Esophagus muscularis mucosa (tissue), 4 donors: ENCODE results near the gene PARD6G. TPM values are rescaled to one million over a fixed set of nuclear protein-coding genes. Genes with fewer than 3 reads are reported as not detected.

Experiments used
- DNase-seq: peaks from one replicate; pipeline ENCODE4 v3.0.0-alpha.2; 2017; ENCODE audit errors: extremely low spot score
- H3K27ac ChIP-seq, 4 donors: fragments of 200-600 bp; sonication (generic); replicated peaks in 1 of 4; 1 replicate in 3 of 4; 2 replicates in 1 of 4; pipeline ENCODE4 v1.5.1; 2016 to 2019; ENCODE audit warnings: mild to moderate bottlenecking in 1 of 4
- H3K27me3 ChIP-seq, 4 donors: fragments of 200-600 bp; sonication (generic); one replicate each; pipeline versions ENCODE4 v1.5.1 to v1.6.0; 2016 to 2019
- H3K36me3 ChIP-seq, 4 donors: fragments of 200-600 bp; sonication (generic); one replicate each; pipeline ENCODE4 v1.5.1; 2016 to 2019
- H3K4me1 ChIP-seq, 4 donors: fragments of 200-600 bp; sonication (generic); one replicate each; pipeline ENCODE4 v1.5.1; 2016 to 2019
- H3K4me3 ChIP-seq, 4 donors: fragments of 200-600 bp; sonication (generic); 1 replicate in 2 of 4; 2 replicates in 2 of 4; pipeline ENCODE4 v1.5.1; 2016 to 2019; ENCODE audit warnings: mild to moderate bottlenecking in 4 of 4, moderate library complexity in 1 of 4
- H3K9me3 ChIP-seq, 4 donors: fragments of 200-600 bp; sonication (generic); 1 replicate in 3 of 4; 2 replicates in 1 of 4; pipeline ENCODE4 v1.5.1; 2016 to 2019
- EP300 ChIP-seq: sonication (generic); formaldehyde crosslinking; IDR thresholded peaks from one replicate; pipeline ENCODE4 v1.6.1; 2017; ENCODE audit warnings: antibody characterized with exemption
- POLR2A ChIP-seq: fragments of 450-650 bp; IDR thresholded peaks from one replicate; pipeline ENCODE4 v1.6.1; 2017; ENCODE audit warnings: antibody characterized with exemption, moderate library complexity, mild to moderate bottlenecking, low read depth
- POLR2AphosphoS5 ChIP-seq, 2 donors: sonication (generic); formaldehyde crosslinking; IDR thresholded peaks; one replicate each; pipeline ENCODE4 v1.6.1; 2017; ENCODE audit warnings: antibody characterized with exemption in 2 of 2
- WGBS: methylation state at CpG from one replicate; pipeline ENCODE4 v1.1.5; 2018; 5-methylcytosine and 5-hydroxymethylcytosine counted together
- intact Hi-C: fragments of 100-400 bp; cut with DNase I; formaldehyde crosslinking; loops from one replicate; pipeline ENCODE4 v1.15.1; 2023
- total RNA-seq, 4 donors: library from RNA; depleted of rRNA; stranded (reverse); fragments of >200 nt; gene quantifications; one replicate each; pipeline versions ENCODE4 v1.1.0 to v1.2.1, GENCODE V29; 2016
- TF ChIP-seq, protein P1 (sequence below), 3 experiments: fragments of 200-600 bp in 2 of 3; fragments of 450-650 bp in 1 of 3; sonication (generic) in 2 of 3; IDR thresholded peaks; one replicate each; pipeline ENCODE4 v1.5.1; 2017 to 2019; ENCODE audit warnings: antibody characterized with exemption in 3 of 3, mild to moderate bottlenecking in 2 of 3, moderate library complexity in 1 of 3

PARD6G gene
- total RNA-seq, 4 donors from 2014 or later: 5.4 to 11.3 (median 10.4) TPM

DNA sequence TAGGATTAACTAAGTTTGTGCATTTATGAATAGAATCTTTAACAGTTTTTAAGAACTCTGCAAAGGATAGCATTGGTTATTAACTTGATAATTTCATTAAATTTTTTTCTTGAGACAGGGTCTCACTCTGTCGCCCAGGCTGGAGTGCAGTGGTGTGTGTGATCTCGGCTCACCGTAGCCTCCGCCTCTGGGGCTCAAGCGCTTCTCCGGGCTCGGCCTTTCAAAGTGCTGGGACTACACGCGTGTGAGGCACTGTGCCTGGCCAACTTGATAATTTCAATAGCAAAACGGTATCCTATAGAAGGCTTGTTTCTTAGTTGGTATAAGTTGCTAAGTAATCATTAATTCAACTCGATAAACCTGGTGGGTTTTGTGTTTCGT, 100.3 kb downstream of the PARD6G start:
- no peak for TF ChIP-seq EP300
- no peak for TF ChIP-seq POLR2A
- TF ChIP-seq, protein P1, sequence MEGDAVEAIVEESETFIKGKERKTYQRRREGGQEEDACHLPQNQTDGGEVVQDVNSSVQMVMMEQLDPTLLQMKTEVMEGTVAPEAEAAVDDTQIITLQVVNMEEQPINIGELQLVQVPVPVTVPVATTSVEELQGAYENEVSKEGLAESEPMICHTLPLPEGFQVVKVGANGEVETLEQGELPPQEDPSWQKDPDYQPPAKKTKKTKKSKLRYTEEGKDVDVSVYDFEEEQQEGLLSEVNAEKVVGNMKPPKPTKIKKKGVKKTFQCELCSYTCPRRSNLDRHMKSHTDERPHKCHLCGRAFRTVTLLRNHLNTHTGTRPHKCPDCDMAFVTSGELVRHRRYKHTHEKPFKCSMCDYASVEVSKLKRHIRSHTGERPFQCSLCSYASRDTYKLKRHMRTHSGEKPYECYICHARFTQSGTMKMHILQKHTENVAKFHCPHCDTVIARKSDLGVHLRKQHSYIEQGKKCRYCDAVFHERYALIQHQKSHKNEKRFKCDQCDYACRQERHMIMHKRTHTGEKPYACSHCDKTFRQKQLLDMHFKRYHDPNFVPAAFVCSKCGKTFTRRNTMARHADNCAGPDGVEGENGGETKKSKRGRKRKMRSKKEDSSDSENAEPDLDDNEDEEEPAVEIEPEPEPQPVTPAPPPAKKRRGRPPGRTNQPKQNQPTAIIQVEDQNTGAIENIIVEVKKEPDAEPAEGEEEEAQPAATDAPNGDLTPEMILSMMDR (IDR thresholded peaks at IDR 0.05): no peak
- TF ChIP-seq POLR2AphosphoS5 (IDR thresholded peaks at IDR 0.05): no peak
- Histone ChIP-seq H3K4me3 (peak overlapping the region; percentile 60 to 63 (median 60)), H3K27ac (peak overlapping the region in 2 of 4 donors; percentile 64 to 74), H3K36me3 (no peaks in the 10 kb centered on the region), H3K9me3 (no peaks in the 10 kb centered on the region), H3K4me1 (peaks cover 0 to 22% (median 12%) of the 10 kb centered on the region in 4 donors), H3K27me3 (no peaks in the 10 kb centered on the region)
- intact Hi-C loops: loop anchor here (5.0 kb wide), 1 partner anchor 35 kb away; no protein-coding TSS in a partner anchor
- 39% methylated on average over 12 of the region's 12 CpGs for WGBS
- DNase-seq: peak; percentile 85

DNA sequence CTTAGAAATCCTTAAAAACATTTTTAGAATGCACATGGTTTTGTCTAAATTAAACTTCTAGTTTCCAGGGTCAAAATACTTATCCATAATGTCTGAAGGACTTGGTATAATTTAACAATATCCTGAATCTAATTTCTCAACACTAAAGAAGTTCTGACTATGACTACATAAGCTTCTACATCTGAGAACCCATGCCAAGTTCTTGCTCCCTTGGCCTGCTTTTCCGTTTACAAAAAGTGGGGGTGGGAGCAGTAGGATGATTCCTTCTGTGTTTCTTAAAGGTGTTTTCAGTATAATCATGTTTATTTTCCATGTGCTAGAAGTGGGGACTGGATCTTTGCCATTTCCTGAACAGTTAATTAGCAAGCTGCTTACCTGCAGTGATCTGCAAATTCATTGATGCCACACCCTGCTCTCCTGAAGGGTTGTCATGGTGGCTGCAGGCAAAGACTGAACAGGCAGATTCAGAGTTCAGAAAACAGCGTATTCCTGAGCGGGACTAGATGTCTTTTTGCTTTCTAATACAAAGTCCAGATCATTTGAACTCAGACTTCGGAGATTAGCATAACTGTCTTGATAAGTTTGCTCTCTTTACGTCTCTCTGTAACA, 102.0 kb downstream of the PARD6G start:
- peak; percentile 10 for DNase-seq
- Histone ChIP-seq H3K27ac (no peak overlapping the region), H3K4me3 (no peak overlapping the region), H3K9me3 (no peaks in the 10 kb centered on the region), H3K27me3 (no peaks in the 10 kb centered on the region), H3K4me1 (peaks cover 0 to 22% (median 12%) of the 10 kb centered on the region in 4 donors), H3K36me3 (peaks cover 0 to 6% (median 2%) of the 10 kb centered on the region in 4 donors)
- 72% methylated on average over 5 of the region's 5 CpGs for WGBS
- intact Hi-C loops: loop anchor here (5.0 kb wide), 1 partner anchor 33 kb away; no protein-coding TSS in a partner anchor
- no peak for TF ChIP-seq EP300
- no peak for TF ChIP-seq POLR2A
- TF ChIP-seq POLR2AphosphoS5 (IDR thresholded peaks at IDR 0.05): no peak
- TF ChIP-seq, protein P1 (IDR thresholded peaks at IDR 0.05): no peak

DNA sequence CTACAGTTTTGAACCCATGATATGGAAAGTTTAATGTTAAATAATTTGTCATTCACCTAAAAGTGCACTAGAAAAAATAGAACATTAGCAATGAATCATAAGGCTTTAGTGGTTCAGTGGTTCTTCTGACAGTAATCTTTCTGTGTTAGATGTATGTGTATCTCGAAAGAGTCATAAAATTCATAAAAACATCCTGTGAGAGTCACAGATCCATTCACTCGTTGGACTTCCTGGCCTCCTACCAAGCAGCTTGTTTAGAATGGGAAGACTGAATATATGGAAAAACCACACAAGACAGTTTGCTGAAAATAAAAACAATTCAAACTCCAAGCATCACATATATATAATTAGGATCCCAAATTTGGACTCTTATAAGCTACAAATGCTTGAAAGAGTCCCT, 103.4 kb downstream of the PARD6G start:
- no peak for DNase-seq
- peaks cover 0 to 18% (median 9%) of the 10 kb centered on the region in 4 donors for H3K36me3 ChIP-seq
- intact Hi-C loops: no loop called here
- H3K4me1 ChIP-seq: peaks cover 0 to 16% (median 9%) of the 10 kb centered on the region in 4 donors
- TF ChIP-seq EP300 (no peak), POLR2AphosphoS5 (IDR thresholded peaks at IDR 0.05) (no peak), POLR2A (no peak)
- TF ChIP-seq, protein P1 (IDR thresholded peaks at IDR 0.05): no peak
- no peak overlapping the region for H3K27ac ChIP-seq
- 60% methylated on average over 2 of the region's 2 CpGs for WGBS
- H3K9me3 ChIP-seq: no peaks in the 10 kb centered on the region
- no peak overlapping the region for H3K4me3 ChIP-seq
- no peaks in the 10 kb centered on the region for H3K27me3 ChIP-seq

DNA sequence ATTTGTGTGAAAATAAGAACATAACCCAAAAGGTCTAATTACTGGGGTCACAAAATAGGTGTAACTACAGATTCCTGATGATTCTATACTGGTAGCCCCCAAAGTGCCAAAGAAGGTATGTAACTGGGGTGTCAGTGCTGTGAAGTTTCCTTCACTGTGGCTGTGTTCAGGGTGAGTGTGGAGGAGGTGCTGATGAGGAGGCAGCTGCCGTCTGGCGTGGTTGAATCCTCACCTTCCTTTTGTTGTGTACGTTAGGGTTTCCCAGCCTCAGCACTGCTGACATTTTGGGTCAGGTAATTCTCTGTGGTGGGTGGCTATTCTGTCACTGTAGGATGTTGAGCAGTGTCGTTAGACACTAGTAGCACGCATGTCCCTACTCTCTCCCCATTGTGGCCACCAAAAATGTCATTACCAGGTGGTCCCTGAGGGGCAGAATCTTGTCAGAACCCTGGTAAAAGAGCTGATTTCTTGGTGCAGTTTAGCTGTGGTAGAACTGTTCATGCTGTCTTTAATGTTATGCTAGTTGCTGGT, 106.8 kb downstream of the PARD6G start:
- DNase-seq: peak; percentile 53
- intact Hi-C loops: no loop called here
- Histone ChIP-seq H3K9me3 (no peaks in the 10 kb centered on the region), H3K27ac (no peak overlapping the region), H3K4me1 (no peaks in the 10 kb centered on the region), H3K4me3 (no peak overlapping the region), H3K27me3 (no peaks in the 10 kb centered on the region), H3K36me3 (peaks cover 24 to 52% (median 39%) of the 10 kb centered on the region in 4 donors)
- TF ChIP-seq EP300: no peak
- TF ChIP-seq, protein P1 (IDR thresholded peaks at IDR 0.05): no peak
- WGBS: 92% methylated on average over 5 of the region's 5 CpGs
